Omental fat pad (tissue), 4 donors: ENCODE results near the gene RAB17. TPM values are rescaled to one million over a fixed set of nuclear protein-coding genes. Genes with fewer than 3 reads are reported as not detected.
"Not testable (repeated sequence)": the region's sequence is repeated elsewhere in the genome, so short reads cannot be mapped to it uniquely, and the experiment has no call there.

Source experiments
- ATAC-seq: fragments of 150-250 bp; one replicate; pipeline ENCODE4 v1.9.1; 2016; ENCODE audit warnings: mild to moderate bottlenecking, moderate library complexity; ENCODE audit not compliant: low FRiP score
- DNase-seq: peaks from one replicate; pipeline ENCODE4 v3.0.0-alpha.2; 2019; ENCODE audit warnings: low spot score
- total RNA-seq, 4 donors: library from RNA; depleted of rRNA; stranded (reverse); fragments of >200 nt; gene quantifications; one replicate each; pipeline ENCODE4 v1.1.0, GENCODE V29; 2016
- TF ChIP-seq, protein P1 (sequence below), 3 donors: fragments of 450-650 bp; IDR thresholded peaks; one replicate each; pipeline ENCODE4 v1.5.1; 2016 to 2017; ENCODE audit warnings: antibody characterized with exemption in 3 of 3, mild to moderate bottlenecking in 3 of 3, moderate library complexity in 2 of 3

RAB17 gene
- total RNA-seq, 4 donors from 2014 or later, result 0.84 to 8.6 (median 3.5) TPM; not detected in 1

DNA sequence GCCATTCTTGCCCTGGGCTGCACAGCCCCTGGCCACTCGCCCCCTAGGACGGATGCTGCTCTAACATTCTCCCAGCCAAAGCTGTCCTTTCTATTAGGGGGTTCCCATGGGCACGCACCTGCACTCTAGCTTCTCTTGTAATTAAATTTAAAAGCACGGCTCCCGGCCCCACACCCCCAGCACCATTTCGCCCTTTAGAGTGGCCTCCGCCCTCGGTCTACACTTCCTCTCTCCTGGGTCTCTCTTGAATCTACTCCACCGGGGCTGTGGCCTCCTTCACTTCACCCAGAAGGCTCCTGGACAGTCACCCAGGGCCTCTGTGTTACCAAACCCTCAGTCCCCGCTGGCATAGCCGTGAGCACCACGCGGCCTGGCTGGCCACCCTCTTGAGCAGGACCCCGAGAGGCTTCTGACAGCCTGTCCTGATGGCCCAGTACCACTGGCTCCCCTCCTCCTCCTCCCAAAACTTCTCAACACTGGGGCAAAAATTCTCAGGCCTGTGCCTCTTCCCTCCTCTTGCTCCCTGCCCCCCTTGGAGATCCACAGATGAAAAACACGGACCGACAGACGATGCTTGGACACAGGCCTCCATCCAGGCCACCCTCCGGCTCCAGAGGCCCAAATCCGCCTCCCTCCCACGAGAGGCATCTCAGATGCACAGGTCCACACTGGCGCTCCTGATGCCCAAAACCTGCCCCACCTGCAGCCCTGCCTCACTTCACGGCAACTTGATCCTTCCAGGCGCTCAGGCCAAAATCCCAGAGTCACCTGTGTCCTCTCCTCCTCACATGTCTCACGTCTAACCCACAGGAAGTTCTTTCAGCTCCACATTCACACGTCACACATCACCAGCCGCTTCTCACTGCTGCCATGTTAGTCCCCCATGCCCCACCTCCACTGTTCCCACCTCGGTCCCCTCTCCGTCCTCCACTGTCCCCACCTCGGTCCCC, 6.9 kb upstream of the RAB17 start:
- TF ChIP-seq, protein P1, sequence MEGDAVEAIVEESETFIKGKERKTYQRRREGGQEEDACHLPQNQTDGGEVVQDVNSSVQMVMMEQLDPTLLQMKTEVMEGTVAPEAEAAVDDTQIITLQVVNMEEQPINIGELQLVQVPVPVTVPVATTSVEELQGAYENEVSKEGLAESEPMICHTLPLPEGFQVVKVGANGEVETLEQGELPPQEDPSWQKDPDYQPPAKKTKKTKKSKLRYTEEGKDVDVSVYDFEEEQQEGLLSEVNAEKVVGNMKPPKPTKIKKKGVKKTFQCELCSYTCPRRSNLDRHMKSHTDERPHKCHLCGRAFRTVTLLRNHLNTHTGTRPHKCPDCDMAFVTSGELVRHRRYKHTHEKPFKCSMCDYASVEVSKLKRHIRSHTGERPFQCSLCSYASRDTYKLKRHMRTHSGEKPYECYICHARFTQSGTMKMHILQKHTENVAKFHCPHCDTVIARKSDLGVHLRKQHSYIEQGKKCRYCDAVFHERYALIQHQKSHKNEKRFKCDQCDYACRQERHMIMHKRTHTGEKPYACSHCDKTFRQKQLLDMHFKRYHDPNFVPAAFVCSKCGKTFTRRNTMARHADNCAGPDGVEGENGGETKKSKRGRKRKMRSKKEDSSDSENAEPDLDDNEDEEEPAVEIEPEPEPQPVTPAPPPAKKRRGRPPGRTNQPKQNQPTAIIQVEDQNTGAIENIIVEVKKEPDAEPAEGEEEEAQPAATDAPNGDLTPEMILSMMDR (IDR thresholded peaks at IDR 0.05), result no peak
- DNase-seq (no peak), ATAC-seq (no peak)

DNA sequence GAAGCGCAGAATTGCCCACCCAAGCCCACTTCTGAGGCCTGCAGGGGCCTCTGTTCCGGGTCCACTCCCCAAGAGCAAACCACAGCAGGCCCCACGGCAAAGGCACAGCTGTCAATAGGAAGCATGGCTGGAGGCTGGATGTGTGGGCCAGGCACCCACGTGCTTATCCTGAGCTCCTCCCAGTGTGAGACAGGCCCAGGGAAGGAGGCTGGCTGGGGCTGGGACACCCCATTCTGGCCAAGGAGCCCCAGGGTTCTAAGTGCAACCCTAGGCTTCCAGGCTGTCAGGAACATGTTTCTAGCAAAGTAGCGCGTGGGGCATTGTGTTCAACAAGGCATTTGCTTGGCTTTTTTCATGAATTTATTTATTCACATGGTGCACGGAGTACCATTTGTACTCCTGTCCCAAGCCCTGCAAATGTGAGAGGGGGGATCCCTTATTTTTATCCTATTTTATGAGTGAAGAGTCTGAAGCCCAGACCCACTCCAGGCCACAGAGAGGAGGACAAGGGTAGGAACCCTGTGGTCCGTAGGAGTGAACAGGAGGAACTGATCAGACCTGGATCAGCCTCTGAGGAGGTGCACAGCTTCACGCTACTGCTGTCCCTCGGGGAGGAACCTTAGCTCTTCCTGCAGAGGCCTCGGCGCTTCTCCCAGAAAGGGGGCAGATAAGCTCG, 6.1 kb upstream of the RAB17 start:
- no peak for DNase-seq
- no peak for ATAC-seq
- TF ChIP-seq, protein P1 (IDR thresholded peaks at IDR 0.05), result no peak

DNA sequence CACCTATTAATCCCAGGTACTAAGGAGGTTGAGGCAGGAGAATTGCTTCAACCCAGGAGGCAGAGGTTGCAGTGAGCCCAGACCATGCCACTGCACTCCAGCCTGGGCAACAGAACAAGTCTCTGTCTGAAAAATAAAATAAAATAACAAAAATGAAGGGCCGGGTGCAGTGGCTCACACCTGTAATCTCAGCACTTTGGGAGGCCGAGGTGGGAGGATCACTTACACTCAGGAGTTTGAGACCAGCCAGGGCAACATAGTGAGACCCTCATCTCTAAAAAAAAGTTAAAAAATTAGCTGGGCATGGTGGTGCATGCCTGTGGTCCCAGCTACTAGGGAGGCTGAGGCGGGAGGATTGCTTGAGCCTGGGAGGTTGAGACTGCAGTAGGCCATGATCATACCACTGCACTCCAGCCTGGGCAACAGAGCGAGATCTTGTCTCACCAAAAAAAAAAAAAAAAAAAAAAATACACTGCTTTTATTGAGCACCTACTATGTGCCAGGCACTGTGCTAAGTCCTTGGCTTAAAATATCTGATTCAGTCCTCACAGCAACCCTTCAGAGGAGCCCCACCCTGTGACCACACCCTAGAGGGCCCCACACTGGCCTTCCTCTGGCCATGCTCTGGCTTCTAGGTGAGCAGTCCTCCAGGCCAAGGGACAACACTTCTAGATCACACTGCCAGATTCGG, 5.4 kb upstream of the RAB17 start:
- not testable (repeated sequence) for DNase-seq, ATAC-seq

DNA sequence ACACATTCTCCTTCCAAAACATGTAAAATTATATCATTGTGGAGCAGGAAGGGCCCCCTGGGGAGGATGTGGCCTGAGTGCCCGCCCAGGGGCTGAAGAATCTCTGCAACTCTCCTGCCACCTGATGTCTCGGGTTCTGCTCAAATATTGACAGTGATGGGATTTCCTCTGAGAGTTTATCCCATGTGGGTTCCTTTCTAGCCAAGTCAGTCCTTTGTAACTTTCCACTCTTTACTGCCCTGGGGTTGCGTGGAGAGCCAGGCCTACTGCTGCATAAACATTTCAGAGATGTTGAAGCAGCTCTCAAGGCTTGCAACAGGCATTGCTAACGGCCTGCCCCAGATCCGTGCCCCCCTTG, 4.0 kb upstream of the RAB17 start:
- TF ChIP-seq, protein P1 (IDR thresholded peaks at IDR 0.05), result no peak
- DNase-seq, result no peak
- peak; percentile 34 for ATAC-seq

DNA sequence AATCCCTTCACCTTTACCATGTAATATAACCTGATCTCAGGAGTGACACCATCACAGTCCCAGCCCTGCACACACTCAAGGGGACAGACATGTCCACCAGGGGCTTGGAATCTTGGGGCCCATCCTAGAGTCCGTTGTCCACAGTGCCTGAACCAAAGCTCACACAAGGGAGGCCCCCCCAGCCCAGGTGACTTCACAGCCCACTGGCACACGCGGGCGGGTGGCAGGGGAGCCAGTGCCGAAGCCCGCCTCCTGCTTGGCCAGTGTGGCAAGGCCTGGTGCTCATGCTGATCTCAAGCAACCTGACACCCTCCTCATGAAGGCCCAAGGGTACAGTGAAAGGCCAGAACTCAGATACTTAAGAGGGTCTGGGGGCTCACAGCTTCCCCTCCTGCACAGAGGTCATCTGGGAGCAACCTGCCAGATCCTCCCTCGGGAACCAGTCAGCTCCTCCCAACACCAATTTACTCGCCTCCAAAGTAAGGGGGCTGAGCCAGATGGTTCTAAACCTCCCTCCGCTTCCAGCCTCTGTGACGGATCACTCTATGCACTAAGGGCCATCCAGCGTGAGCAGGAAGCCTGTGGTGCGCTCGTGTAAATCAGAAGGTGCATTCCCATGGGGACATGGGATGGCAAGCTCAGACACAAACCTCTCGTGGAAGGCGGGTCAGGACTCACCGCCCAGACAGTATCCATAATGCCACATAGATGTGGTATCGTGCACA, 3.2 kb upstream of the RAB17 start:
- TF ChIP-seq, protein P1 (IDR thresholded peaks at IDR 0.05), result no peak
- no peak for ATAC-seq
- DNase-seq, result no peak

DNA sequence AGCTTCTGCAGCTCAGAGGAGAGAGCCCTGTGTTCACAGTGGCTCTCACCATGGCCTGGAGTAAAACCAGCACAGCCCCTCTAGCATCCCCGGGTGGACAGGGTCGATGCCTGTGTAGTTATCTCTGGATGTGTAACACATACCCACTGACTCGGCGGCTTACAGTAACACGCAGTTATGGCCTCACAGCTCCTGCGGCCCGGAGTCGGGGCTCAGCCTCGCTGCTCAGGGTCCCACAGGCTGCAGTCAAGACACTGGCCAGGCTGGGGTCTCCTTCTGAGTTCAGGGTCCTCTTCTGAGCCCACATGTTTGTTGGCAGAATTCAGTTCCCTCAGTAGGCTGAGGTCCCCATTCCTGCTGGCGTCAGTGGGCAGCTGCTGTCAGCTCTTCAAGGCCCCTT, 2.5 kb upstream of the RAB17 start:
- no peak for DNase-seq
- TF ChIP-seq, protein P1 (IDR thresholded peaks at IDR 0.05), result no peak

More for the DNA sequence above, 2.5 kb upstream of the RAB17 start:
- no peak for ATAC-seq
